Activated B cell treated with CpG ODN at 0.5 μM for 24 hours (primary cell): ENCODE data around the gene GIGYF1. TPM values are rescaled to one million over a fixed set of nuclear protein-coding genes. Genes with fewer than 3 reads are reported as not detected.

Experiments used
- ATAC-seq: fragments of 200-7000 bp; cut with Tn5 transposase; one replicate; pipeline ENCODE4 v1.10.0; 2021; ENCODE audit warnings: low read depth, mild to moderate bottlenecking, moderate library complexity
- CTCF ChIA-PET: fragments of 350-600 bp; sonication (Branson Sonifier 250); formaldehyde crosslinking; loops from one replicate; lab custom pipeline; 2021; ENCODE audit warnings: antibody characterized with exemption; lab: Charles Lee
- POLR2A ChIA-PET: fragments of 350-600 bp; sonication (Branson Sonifier 250); formaldehyde crosslinking; loops from one replicate; lab custom pipeline; 2021; ENCODE audit warnings: antibody characterized with exemption; lab: Charles Lee
- DNase-seq: peaks from one replicate; pipeline ENCODE4 v3.0.0; 2022
- H3K27ac Mint-ChIP-seq: one replicate; pipeline ENCODE4 v1.8.0; 2020; ENCODE audit warnings: mixed read lengths
- H3K27me3 Mint-ChIP-seq: one replicate; pipeline ENCODE4 v1.8.0; 2021; ENCODE audit warnings: mixed read lengths
- H3K36me3 Mint-ChIP-seq: one replicate; pipeline ENCODE4 v1.8.0; 2021; ENCODE audit warnings: low read depth, mixed read lengths
- H3K4me1 Mint-ChIP-seq: one replicate; pipeline ENCODE4 v1.8.0; 2021; ENCODE audit warnings: mixed read lengths
- H3K4me3 Mint-ChIP-seq: one replicate; pipeline ENCODE4 v1.8.0; 2020; ENCODE audit warnings: mild to moderate bottlenecking, mixed read lengths
- H3K9me3 Mint-ChIP-seq: one replicate; pipeline ENCODE4 v1.8.0; 2020; ENCODE audit warnings: mixed read lengths
- CTCF ChIP-seq: fragments of 200-600 bp; IDR thresholded peaks from one replicate; pipeline ENCODE4 v1.8.0; 2022; ENCODE audit warnings: antibody characterized with exemption, mild to moderate bottlenecking
- intact Hi-C: fragments of 100-400 bp; cut with micrococcal nuclease; formaldehyde crosslinking; loops from one replicate; pipeline ENCODE4 v1.15.1; 2024
- total RNA-seq: library from RNA; stranded (reverse); gene quantifications from 2 replicates; pipeline ENCODE4 v1.2.3, GENCODE V29; 2022

The GIGYF1 gene
- total RNA-seq, 1 donor from 2014 or later, result 76.6 TPM

DNA sequence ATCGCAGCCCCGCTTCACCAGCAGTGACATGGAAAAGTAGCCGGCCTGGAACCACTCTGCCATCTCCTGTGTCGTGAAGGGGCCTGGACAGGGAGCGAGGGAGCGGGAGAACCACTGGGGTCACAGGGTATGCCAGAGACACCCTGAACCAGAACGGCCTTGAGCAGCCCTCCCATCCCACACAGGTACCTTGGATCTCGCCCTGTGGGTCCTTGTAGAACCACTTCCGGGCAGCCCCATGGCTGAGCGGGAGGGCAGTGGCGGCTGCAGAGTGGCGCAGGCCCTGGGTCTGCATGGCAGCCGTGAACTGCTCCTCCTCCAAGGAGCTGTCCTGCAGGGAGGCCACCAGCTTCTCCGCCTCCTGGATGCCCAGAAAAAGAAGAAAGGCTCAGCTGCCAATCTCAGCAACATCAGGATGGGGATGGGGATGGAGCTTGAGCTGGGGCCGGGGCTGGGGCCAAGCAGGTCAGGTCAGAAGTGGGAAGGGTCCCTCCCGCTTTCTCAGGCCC is 9.5 kb downstream of the GIGYF1 start:
- Mint-ChIP-seq H3K27ac (no peak overlapping the region), H3K4me1 (peaks cover 9% of the 10 kb centered on the region), H3K36me3 (peaks cover 72% of the 10 kb centered on the region), H3K9me3 (no peaks in the 10 kb centered on the region), H3K4me3 (no peak overlapping the region), H3K27me3 (no peaks in the 10 kb centered on the region)
- intact Hi-C loops, result no loop called here
- TF ChIP-seq CTCF, result no peak
- ChIA-PET CTCF (no interaction called here), POLR2A (interaction anchor here (1.4 kb wide), 1 partner anchor 98 kb away, joined by 3 read pairs; the partner anchor contains the start of genes FBXO24 and LRCH4)
- ATAC-seq, result no peak
- DNase-seq, result no peak

- CTCF ChIA-PET, result interaction anchor here (0.9 to 1.9 kb wide), 2 partner anchors 7 to 9 kb away, joined by 3 to 7 read pairs; no protein-coding TSS in a partner anchor
- Mint-ChIP-seq H3K4me3 (no peak overlapping the region), H3K27me3 (no peaks in the 10 kb centered on the region), H3K4me1 (peaks cover 3% of the 10 kb centered on the region), H3K9me3 (no peaks in the 10 kb centered on the region), H3K36me3 (peaks cover 73% of the 10 kb centered on the region), H3K27ac (no peak overlapping the region)
- intact Hi-C loops, result no loop called here
- ATAC-seq (no peak), DNase-seq (no peak)
- TF ChIP-seq CTCF, result no peak
- POLR2A ChIA-PET, result interaction anchor here (1.4 kb wide), 1 partner anchor 98 kb away, joined by 3 read pairs; the partner anchor contains the start of genes FBXO24 and LRCH4
Measured at GRCh38 chr7:100683659-100684533, 10.2 kb downstream of the GIGYF1 start.

DNA sequence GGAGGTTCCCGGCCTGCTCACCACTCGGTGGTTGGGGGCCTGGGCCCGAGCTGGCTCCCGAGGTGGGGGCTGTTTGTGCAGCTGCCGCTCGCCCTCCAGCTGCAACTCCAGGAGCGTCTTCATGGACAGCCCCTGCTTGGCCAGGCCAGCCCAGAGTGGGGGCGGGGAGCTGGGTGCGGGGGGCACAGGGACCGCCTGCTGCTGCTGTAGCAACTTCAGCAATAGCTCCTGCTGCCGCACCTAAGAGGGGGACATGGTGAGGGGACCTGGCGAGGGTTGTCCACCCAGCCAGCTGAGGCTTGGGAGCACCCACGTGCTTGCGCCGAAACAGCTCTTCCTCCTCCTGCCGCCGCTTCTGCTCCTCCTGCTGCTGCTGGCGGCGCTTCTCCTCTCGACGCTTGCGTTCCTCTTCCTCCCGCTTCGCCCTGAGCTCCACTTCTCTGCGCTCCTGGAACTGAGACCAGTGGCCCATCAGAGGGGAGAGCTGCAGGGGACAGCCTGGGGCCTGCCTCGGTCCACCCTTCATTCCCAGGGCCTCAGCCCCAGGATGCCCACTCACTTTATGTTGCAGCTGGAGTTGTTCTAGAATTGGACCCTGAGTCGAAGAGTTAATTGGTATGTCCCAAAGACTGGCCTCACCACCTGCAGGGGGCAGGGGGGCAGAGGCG is 10.9 kb downstream of the GIGYF1 start:
- ChIA-PET CTCF (interaction anchor here (0.9 to 1.9 kb wide), 2 partner anchors 8 to 10 kb away, joined by 3 to 7 read pairs; no protein-coding TSS in a partner anchor), POLR2A (interaction anchor here (0.7 to 1.4 kb wide), 4 partner anchors 9 to 98 kb away, joined by 3 to 4 read pairs (median 3); partner anchors contain the start of genes FBXO24 and LRCH4)
- Mint-ChIP-seq H3K27me3 (no peaks in the 10 kb centered on the region), H3K9me3 (no peaks in the 10 kb centered on the region), H3K36me3 (peaks cover 72% of the 10 kb centered on the region), H3K27ac (no peak overlapping the region), H3K4me3 (no peak overlapping the region), H3K4me1 (no peaks in the 10 kb centered on the region)
- intact Hi-C loops, result no loop called here
- ATAC-seq, result no peak
- no peak for TF ChIP-seq CTCF
- DNase-seq, result no peak

- Mint-ChIP-seq H3K4me3 (no peak overlapping the region), H3K27me3 (no peaks in the 10 kb centered on the region), H3K36me3 (peaks cover 74% of the 10 kb centered on the region), H3K9me3 (no peaks in the 10 kb centered on the region), H3K27ac (no peak overlapping the region), H3K4me1 (peaks cover 2% of the 10 kb centered on the region)
- ATAC-seq (no peak), DNase-seq (no peak)
- TF ChIP-seq CTCF, result no peak
- CTCF ChIA-PET, result interaction anchor here (1.9 kb wide), 1 partner anchor 9 kb away, joined by 7 read pairs; no protein-coding TSS in a partner anchor
- POLR2A ChIA-PET, result interaction anchor here (0.7 to 2.6 kb wide), 4 partner anchors 8 to 97 kb away, joined by 3 to 11 read pairs (median 4); no protein-coding TSS in a partner anchor
- intact Hi-C loops, result no loop called here
Measured at GRCh38 chr7:100682228-100682741, 11.8 kb downstream of the GIGYF1 start.
